Activated CD8-positive, alpha-beta memory T cell treated with anti-CD3 and anti-CD28 coated beads, Interleukin-2, amount 50 U/mL, for 24 hours (primary cell): ENCODE data around the gene CEP41.
"Not testable (repeated sequence)": the region's sequence is repeated elsewhere in the genome, so short reads cannot be mapped to it uniquely, and the experiment has no call there.

Experiments used
- DNase-seq: peaks from one replicate; pipeline ENCODE4 v3.0.0-alpha.2; 2020; ENCODE audit errors: extremely low read depth

CEP41 gene

DNA sequence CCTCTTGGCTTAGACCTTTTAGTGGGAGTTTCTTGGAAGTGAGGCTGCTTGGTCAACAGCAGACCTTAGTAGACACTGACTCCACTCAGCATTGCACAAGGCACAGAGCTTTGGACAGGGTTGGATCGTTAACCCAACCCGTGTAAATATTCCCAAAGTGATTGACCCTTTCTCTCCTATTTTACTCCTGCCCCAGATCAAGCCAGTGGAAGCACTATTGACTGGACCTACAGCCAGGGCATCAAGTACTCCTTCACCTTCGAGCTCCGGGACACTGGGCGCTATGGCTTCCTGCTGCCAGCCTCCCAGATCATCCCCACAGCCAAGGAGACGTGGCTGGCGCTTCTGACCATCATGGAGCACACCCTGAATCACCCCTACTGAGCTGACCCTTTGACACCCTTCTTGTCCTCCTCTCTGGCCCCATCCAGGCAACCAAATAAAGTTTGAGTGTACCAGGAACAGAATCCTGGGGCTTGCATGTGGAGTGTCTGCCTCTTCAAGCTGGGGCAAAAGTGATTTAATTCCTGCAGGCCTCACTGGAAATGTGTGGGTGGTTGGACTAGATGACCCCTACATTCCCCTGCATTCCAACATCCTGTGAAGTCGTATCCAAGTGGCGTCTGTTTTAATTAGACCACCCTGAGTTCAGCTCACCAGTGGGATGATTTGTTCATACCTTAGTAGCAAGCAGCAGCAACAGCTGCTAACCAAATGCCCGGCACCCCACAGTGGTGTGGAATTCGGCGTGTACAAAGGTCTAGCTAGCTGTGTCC lies 53.0 kb downstream of the CEP41 start:
- no peak for DNase-seq

DNA sequence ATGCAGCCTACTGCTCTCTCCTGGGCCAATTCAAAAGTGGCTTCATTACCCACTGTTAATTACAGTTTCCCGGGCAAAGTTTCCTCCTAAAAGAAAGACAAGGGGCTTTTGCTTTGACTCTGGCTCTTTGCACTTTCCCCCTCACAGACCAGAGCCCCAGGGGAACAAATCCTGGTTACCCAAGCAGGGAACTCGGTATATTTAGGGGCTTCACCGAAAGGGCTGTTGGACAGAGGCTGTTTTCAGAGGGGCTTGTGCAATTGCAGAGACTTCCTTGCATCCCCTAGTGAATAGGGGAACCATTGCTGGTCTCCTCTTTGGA lies 53.5 kb downstream of the CEP41 start:
- no peak for DNase-seq

DNA sequence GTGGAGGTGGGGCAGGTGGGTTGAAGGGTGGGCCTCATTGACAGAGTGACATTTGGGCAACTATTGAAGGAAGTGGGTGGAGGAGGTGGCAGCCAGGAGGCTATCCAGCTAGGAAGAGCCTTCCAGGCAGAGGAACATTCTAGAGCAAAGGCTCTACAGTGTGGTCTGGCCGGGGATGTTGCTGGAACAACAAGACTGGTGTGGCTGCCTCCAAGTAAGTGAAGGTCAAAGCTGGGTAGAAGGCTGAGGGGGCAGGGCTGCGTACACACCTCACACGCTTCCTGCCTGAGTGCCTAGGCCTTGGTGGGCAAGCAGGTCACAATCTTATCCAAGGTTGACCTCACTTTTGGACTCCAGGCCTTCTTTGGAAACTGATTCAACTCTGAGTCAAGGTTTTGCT lies 53.9 kb downstream of the CEP41 start:
- DNase-seq, result no peak

DNA sequence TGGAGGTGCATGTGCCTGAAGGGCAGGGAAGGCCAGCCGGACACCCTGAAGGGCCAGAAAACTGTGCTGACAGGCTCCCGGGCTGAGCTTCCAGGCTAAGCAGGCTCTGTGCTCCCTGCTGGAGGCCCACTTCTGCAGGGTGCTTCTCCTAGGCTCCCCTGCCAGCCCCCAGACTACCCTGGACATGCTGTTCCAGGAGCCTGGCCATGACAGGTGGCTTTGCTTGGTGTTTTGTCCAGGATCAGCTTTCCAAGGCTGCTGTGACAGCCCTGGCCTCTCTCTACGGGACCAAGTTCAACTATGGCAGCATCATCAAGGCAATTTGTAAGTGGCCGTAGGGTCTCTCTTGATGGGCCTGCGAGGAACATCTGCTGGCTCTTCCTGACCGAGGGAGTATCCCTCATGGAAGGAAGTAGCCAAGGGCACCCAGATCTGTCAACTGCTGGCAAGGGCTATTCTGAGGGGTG lies 55.2 kb downstream of the CEP41 start:
- no peak for DNase-seq

DNA sequence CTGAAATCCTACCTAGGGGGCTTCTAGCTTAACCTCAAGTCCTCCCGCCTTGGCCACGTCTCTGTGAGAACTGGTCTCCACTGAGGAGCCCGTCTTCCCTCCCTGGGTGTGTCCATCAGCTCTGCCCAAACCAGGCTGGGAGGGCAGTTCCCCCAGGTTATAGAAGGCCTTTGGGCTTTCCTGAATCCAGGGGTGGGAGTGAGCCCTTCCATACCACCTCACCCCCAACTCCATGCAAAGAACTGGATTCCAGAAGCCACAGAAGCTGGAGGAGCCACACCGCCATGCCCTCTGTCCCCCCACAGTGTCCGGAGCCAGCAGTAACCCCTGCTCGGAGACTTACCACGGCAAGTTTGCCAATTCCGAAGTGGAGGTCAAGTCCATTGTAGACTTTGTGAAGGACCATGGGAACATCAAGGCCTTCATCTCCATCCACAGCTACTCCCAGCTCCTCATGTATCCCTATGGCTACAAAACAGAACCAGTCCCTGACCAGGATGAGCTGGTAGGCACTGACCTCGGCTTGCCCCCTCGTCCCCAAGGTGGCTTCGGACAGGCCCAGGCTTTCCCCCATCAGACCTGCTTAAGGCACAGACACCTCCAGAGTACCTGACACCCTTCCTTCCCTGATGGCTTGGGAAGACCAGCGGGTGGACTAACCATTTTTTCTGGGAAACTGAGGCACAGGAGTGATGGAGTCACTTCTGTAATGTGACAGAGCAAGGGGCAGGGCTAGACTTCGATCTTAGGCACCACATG lies 55.8 kb downstream of the CEP41 start:
- DNase-seq, result no peak

DNA sequence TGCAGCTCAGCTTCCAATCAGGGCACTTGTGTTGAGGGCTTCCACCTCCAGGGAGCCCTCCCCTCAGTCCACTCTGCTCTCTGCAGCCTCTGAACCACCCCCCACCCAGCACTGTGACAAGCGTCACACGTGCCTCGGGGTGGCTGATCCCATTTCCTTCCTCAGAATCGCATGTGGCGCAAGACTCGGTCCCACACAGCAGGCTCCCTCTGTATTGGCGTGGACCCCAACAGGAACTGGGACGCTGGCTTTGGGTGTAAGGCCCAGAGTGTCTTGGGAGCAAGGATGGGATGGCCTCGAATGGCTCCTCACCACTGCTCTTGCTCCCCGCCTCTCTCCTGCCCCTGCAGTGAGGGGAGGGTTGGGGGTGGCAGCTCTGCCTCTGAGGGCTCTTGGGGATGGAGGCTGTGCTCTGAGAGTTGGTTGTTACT lies 56.4 kb downstream of the CEP41 start:
- no peak for DNase-seq

DNA sequence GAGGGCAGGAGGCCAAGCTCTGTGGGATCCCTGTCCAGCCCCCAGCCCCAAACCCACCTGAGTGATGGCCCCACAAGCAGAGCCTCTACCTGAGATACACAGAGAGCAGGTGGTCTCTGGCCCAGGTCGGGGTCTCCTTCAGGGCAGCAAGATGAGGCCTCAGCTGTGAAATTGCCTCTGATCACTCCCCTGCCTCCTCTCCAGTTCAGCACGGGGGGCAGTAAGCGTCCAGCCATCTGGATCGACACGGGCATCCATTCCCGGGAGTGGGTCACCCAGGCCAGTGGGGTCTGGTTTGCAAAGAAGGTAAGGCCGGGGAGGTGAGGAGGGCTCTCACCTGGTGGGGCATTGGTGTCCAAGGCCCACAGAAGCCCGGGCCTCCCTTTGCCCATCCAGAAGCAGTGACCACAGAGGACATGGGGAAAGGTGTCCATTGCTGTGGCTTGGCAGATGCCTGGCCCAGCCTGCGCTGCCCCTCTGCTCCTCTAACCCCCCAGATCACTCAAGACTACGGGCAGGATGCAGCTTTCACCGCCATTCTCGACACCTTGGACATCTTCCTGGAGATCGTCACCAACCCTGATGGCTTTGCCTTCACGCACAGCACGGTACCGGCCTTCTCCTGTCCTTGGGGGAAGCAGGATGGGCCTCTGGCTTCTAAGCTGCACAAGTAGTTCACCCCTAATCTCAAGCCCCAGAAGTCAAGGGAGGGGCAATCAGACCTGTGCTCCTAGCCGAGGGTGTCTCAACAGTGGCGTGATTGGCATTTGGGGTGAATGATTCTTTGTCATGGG lies 57.4 kb downstream of the CEP41 start:
- no peak for DNase-seq

DNA sequence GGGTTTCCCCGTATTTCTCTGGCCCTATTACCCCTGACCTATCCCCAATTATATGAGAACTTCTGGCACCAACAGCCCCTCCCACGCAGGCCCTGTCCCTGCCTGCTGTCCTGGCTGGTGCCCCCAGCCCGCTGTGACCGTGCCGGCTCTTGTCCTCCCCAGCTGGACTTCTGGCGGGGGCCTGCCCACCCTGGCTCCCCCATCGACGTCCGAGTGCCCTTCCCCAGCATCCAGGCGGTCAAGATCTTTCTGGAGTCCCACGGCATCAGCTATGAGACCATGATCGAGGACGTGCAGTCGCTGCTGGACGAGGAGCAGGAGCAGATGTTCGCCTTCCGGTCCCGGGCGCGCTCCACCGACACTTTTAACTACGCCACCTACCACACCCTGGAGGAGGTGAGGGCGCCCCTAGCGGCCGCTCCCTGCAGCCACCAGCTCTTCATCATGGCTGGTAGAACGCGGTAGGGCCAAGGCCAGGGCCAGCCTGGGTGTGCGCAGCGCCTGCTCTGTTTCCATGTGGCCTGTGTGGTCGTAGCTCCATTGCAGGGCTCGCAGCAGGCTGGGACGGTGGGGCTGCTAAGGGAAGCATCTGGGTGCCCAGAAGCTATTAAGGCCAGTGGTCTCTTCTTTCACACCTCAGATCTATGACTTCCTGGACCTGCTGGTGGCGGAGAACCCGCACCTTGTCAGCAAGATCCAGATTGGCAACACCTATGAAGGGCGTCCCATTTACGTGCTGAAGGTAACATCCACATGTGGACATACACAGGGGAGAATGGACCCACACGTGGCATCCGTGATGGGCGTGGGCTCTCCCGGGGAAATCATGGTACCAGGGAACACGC lies 59.1 kb downstream of the CEP41 start:
- no peak for DNase-seq

DNA sequence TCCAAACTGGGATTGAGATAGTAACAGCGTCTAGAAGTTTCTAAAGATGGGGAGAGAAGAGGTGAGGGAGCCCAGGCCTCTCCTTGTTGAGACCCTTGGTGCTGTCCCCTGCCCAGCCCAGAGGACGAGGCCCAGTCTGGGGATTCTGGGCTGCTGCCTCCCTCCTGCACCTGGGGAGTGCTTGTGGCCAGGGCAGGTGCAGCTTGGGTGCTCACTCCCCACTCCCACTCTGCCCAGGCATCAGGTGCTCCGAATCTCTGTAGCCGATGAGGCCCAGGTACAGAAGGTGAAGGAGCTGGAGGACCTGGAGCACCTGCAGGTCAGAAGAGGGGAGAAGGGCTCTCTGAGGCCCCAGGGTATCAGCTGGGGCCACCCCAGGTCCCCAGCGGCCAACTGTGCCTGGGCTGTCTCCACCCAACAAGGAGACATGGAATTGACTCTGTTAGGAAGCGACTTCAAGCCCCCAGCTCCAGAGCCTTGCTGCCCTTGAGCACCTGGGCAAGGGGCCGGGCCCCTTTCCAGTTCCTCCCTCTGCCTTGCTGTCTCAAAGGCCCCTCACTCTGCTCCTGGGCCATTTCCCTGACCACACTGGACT lies 59.9 kb downstream of the CEP41 start:
- DNase-seq, result no peak

DNA sequence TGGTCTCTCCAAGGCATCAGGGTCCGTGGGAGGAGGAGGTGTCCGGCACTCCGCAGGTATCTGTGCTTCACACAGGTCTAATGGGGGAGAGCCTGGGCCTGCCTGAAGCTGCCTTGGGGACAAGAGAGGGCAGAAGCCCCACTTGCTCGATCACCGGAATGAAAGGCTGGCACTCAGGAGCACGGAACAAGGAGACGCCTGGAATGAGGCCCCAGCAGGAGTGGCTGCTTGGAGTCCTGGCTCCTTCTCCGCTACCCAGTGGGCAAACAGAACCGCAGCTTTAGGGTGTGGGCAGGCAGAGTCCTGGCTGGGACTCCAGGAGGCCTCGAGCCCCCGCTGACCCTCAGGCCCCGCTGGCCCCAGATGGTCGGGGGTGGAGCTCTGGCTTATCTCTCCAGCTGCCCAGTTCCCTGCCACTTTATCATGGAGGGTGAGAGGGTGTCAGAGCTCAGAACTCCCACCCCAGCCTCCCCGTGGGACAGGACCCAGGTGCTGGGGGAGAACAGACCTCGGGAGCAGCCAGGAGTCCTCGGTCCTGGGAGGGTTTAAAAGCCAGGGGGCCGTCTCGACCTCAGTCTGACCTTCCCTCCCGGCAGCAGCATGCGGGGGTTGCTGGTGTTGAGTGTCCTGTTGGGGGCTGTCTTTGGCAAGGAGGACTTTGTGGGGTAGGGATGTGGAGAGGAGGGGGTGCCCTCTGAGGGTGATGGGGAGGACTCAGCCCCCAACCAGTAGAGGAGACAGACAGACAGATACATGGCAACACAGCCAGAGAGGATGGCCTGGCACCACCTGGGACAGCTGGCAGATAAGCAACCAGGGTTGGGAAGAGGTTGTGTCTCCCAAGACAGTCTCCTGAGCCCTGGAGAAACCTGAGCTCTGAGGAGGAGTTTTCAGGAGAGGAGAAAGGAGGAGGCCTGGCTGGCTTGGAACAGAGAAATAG lies 60.6 kb downstream of the CEP41 start, which contains the start of gene CPA1:
TSS of gene CPA1 (plus strand) at position 574 of the 940 bp plus-strand sequence. CDS start at position 601, 27 bp downstream.
- no peak for DNase-seq

DNA sequence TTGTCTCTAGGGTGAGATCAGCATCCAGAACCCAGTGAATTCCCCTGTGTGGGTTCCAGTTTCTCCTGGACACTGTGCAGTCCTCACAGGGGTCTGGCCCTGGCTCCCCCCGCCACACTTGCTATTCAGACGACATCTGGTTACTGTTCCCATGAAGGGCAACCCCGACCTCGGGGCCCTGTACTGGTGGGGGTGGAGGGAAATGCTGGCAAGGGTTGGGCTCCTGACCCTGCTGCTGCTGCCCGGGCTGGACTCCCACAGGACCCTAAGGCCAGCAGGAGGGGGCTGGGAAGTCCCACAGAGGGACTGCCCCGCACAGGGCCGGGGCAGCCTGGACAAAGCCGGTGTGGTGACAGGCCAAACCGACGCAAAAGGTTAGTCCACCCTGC lies 61.3 kb downstream of the CEP41 start:
- no peak for DNase-seq

DNA sequence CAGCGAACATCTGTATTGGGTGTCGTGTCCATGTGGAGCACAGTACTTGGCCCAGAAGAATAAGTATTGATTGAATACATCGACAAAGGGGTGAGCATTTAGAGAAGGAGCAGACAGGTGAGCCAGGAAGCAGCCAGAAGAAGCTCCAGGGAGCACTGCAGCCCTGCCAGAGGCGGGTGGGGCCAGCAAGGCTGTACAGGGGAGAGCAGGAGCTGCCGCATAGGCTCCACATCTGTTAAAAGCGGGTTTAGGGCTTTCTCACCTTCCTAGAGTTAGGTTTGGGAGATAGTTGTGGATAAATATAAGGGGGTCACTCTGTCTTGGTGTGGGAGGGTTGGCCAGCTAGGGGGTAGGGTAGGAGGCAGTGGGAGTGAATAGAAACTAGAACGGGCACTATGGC lies 61.8 kb downstream of the CEP41 start:
- DNase-seq, result no peak

DNA sequence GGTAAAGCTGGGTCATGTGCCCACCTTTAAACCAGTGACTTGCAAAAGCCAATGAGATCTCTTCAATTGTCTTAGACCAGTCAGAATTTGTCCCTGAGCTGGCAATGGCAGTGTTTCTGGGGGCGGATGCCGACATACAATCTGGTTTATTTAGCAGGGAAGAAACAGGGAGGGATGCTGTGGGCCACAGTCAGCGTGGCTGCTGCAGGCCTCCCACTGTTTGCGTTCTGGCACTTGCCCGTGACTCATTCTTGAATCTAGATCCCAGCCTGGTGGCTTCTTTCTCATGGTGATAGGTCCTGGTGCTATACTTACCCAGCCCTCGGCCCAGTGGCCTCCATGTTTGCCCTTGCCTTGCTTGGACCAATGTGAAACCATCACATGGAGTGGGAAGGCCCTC lies 63.6 kb downstream of the CEP41 start:
- no peak for DNase-seq

DNA sequence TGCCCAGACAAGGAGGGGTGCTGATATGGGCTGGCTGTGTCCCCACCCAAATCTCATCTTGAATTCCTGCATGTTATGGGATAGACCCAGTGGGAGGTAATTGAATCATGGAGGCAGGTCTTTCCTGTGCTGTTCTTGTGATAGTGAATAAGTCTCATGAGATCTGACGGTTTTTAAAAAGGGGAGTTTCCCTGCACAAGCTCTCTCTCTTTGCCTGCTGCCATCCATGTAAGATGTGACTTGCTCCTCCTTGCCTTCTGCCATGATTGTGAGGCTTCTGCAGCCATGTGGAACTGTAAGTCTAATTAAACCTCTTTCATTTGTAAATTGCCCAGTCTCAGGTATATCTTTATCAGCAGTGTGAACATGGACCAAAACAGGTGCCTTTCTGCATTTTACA lies 64.4 kb downstream of the CEP41 start:
- not testable (repeated sequence) for DNase-seq

DNA sequence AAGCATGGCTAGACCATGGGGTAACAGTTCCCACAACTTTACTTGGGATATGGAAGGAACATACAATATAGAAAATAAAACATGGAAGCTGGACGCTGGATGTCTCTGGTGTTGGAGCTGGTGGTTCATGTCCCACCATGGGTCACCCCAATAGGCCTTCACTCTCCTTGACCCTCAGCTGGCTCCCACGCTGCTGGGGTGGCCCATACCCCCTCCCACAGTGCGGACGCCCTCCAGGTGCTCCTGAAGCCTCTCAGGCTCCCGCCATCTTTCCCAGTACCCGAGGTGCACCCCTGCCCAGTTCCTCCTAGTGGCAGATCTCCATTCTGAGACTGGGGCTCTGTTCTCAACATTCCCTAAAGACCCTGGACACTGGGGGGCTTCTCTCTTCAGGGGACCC lies 66.3 kb downstream of the CEP41 start:
- no peak for DNase-seq

DNA sequence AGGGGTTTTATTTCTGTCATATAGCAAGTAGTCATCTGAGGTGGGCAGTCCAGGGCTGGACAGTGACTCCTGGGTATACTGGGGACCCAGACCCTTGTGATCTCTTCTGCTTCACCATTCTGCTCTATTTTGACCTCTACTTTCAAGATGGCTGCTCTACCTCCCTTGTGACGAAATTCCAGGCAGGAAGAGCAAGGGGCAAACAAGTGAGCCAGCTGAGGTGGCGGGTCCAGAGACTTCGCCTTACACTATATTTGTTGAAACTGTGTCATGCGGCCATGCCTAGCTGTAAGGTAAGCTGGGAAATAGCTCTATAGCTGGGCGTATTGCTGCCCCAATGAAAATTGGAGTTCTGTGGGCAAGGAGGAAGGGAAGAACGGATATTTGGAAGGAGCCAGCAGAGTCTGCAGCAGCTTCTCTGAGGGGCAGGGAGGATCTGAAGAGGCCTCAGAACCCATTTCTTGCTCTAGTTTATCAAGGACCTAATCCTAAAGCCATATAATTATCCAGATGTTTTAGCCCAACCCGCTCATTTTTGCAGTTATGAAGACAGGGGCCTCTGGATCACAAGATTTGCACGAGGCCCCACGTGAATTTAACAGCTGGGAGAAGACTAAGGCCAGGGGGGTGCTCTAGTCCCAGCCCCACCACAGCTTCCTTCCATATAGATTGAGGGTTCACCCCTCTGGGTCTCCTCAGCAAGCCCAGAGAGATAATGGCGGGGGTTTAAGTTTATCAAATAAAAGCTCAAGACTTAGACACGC lies 68.2 kb downstream of the CEP41 start:
- DNase-seq, result no peak

DNA sequence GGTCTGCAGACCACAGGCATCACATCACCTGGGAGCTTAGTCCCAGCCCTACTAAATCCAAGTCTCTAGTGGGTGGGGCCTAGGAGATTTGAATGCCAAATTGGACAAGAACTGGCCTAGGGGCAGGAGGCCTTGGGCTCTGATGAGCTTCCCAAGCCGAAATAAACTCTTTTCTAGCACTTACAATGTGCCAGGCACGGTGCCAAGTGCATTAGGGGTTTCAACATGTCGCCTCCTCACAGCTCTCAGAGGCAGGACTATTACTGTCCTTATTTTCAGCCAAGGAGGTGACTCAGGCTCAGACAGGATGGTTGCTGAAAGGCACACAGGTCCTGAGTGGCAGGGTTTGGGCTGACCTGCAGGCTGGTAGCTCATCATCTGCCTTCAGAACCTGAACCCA lies 69.8 kb downstream of the CEP41 start:
- DNase-seq, result no peak

DNA sequence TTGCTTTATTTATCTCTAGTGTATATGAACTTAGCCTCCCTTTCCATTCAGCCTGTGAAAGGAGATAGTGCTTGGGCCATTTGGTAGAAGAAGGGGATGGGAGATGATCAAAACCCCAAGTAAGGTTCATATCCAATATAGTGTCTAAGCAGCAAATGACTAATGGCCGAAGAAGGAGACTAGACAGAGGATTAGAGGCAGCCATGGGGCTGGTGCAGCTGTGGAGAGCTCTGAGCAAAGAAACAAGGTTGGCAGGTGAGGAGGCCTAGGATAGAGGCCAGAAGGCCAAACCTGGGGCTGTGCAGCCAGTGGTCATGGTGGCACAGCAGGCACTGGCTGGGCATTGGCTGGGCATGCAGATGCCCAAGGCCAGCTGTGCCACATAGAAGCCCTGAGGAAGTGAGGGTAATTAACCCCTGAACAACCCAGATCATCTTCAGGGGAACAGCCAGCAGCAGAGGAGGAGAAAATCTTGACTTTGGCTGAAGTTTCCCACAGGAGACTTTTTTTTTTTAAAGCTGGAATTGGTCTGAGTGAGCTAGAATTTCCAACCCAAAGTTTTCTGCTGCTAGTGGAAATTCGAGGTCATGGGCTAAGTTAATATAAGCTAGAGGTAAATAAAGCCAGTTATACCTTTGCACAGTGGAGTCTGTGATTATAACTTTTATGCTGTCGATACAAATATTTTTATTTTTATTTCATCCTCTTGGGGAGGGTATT lies 70.8 kb downstream of the CEP41 start:
- no peak for DNase-seq
